PC-3 (cell line): ENCODE data around the gene SLC9A9. TPM values are rescaled to one million over a fixed set of nuclear protein-coding genes. Genes with fewer than 3 reads are reported as not detected.

Experiments
- ATAC-seq: fragments of 200-7000 bp; cut with Tn5 transposase; 2 replicates; pipeline ENCODE4 v1.9.1; 2020; ENCODE audit warnings: mild to moderate bottlenecking, moderate library complexity
- BruUV-seq: library from RNA; stranded (reverse); fragments of 400-500 nt; replicated peaks from 2 replicates; lab custom pipeline; 2021; lab: Mats Ljungman, UMichigan
- CTCF ChIA-PET: fragments of 300-600 bp; sonication (Branson Sonifier 250); formaldehyde crosslinking; loops from one replicate; lab custom pipeline; 2022; ENCODE audit warnings: antibody characterized with exemption; lab: Charles Lee
- POLR2A ChIA-PET: fragments of 300-600 bp; sonication (Branson Sonifier 250); formaldehyde crosslinking; loops from one replicate; lab custom pipeline; 2022; ENCODE audit warnings: antibody characterized with exemption; ENCODE audit not compliant: unreplicated experiment; lab: Charles Lee
- DNase-seq: peaks from one replicate; pipeline ENCODE4 v3.0.0-alpha.2; 2015
- H2AFZ ChIP-seq: fragments of 300-600 bp; sonication (generic); 2 replicates; pipeline ENCODE4 v1.6.0; 2016; ENCODE audit warnings: antibody characterized with exemption, low read length
- H3F3A ChIP-seq: fragments of 300-600 bp; sonication (generic); one replicate; pipeline ENCODE4 v1.6.0; 2017; ENCODE audit warnings: antibody characterized with exemption, low read length, control low read depth, mild to moderate bottlenecking; ENCODE audit not compliant: unreplicated experiment
- H3K27ac ChIP-seq: fragments of 300-600 bp; sonication (generic); 2 replicates; pipeline ENCODE4 v1.5.1; 2016; ENCODE audit warnings: mild to moderate bottlenecking, low read length
- H3K27me3 ChIP-seq: fragments of 300-600 bp; sonication (generic); 2 replicates; pipeline ENCODE4 v1.6.1; 2016; ENCODE audit warnings: low read length, mixed read lengths
- H3K36me3 ChIP-seq: fragments of 300-600 bp; sonication (generic); 2 replicates; pipeline ENCODE4 v1.6.1; 2016; ENCODE audit warnings: low read depth, mixed run types, low read length, mixed read lengths
- H3K4me1 ChIP-seq: fragments of 300-600 bp; sonication (generic); 2 replicates; pipeline ENCODE4 v1.5.1; 2016; ENCODE audit warnings: low read length; ENCODE audit not compliant: insufficient read depth
- H3K4me2 ChIP-seq: fragments of 300-600 bp; sonication (generic); 2 replicates; pipeline ENCODE4 v1.6.0; 2016; ENCODE audit warnings: low read length
- H3K4me3 ChIP-seq: fragments of 300-600 bp; sonication (generic); 2 replicates; pipeline ENCODE4 v1.5.1; 2016; ENCODE audit warnings: mild to moderate bottlenecking, low read length, mixed read lengths
- H3K79me2 ChIP-seq: fragments of 300-600 bp; sonication (generic); 2 replicates; pipeline ENCODE4 v1.6.1; 2017; ENCODE audit warnings: low read length, mixed read lengths
- H3K9ac ChIP-seq: fragments of 300-600 bp; sonication (generic); 2 replicates; pipeline ENCODE4 v1.6.0; 2016; ENCODE audit warnings: mild to moderate bottlenecking, low read length
- H3K9me2 ChIP-seq: fragments of 300-600 bp; sonication (generic); replicated peaks from 2 replicates; pipeline ENCODE4 v1.6.1; 2016; ENCODE audit warnings: mixed run types, low read length, mixed read lengths
- H3K9me3 ChIP-seq: fragments of 300-600 bp; sonication (generic); 2 replicates; pipeline ENCODE4 v1.6.1; 2016; ENCODE audit warnings: low read length, mixed read lengths
- H4K20me1 ChIP-seq: fragments of 300-600 bp; sonication (generic); 2 replicates; pipeline ENCODE4 v1.6.1; 2016; ENCODE audit warnings: low read length, mixed read lengths
- CTCF ChIP-seq: fragments of 300-600 bp; sonication (generic); conservative IDR thresholded peaks from 2 replicates; pipeline ENCODE4 v1.5.1; 2017; ENCODE audit warnings: antibody characterized with exemption, low read depth, mild to moderate bottlenecking, low read length
- EZH2 ChIP-seq: fragments of 300-600 bp; sonication (generic); IDR thresholded peaks from one replicate; pipeline ENCODE4 v1.6.1; 2017; ENCODE audit warnings: antibody characterized with exemption, mild to moderate bottlenecking, low read length; ENCODE audit not compliant: unreplicated experiment
- EZH2phosphoT487 ChIP-seq: fragments of 300-600 bp; sonication (generic); IDR thresholded peaks from 2 replicates; pipeline ENCODE4 v1.6.1; 2018; ENCODE audit warnings: mild to moderate bottlenecking, antibody characterized with exemption, low read length, borderline replicate concordance
- intact Hi-C: fragments of 100-400 bp; cut with micrococcal nuclease; formaldehyde crosslinking; loops from 2 replicates; pipeline ENCODE4 v1.9.0; 2023
- total RNA-seq: library from RNA; depleted of rRNA; stranded (reverse); fragments of >200 nt; gene quantifications from 2 replicates; pipeline ENCODE4 v1.2.3, GENCODE V29; 2014

Gene SLC9A9
- total RNA-seq, 1 experiment from 2014 or later: 0.07 TPM

GRCh38 chr3:143753456-143753855, 94.8 kb downstream of the SLC9A9 start:
- Histone ChIP-seq H3K4me1 (no peaks in the 10 kb centered on the region), H3K4me2 (no peak overlapping the region), H3K27me3 (no peaks in the 10 kb centered on the region), H3K9me2 (no peaks in the 10 kb centered on the region), H3F3A (no peaks in the 10 kb centered on the region), H3K4me3 (no peak overlapping the region), H3K9me3 (no peaks in the 10 kb centered on the region), H3K9ac (no peak overlapping the region), H3K36me3 (no peaks in the 10 kb centered on the region), H2AFZ (no peak overlapping the region), H3K79me2 (no peaks in the 10 kb centered on the region), H3K27ac (no peak overlapping the region), H4K20me1 (no peaks in the 10 kb centered on the region)
- CTCF ChIA-PET: interaction anchor here (0.8 to 0.9 kb wide), 2 partner anchors 79 to 83 kb away, joined by 3 read pairs; no protein-coding TSS in a partner anchor
- POLR2A ChIA-PET: no interaction called here
- intact Hi-C loops: no loop called here
- ATAC-seq: no peak; the same call in 1 of the 2 replicates
- TF ChIP-seq EZH2phosphoT487: no peak
- no TSS peak for BruUV-seq
- DNase-seq: no peak

GRCh38 chr3:143753006-143753405, 95.3 kb downstream of the SLC9A9 start:
- ATAC-seq: no peak
- POLR2A ChIA-PET: no interaction called here
- BruUV-seq: no TSS peak
- Histone ChIP-seq H3K9me3 (no peaks in the 10 kb centered on the region), H3F3A (no peaks in the 10 kb centered on the region), H3K4me1 (no peaks in the 10 kb centered on the region), H4K20me1 (no peaks in the 10 kb centered on the region), H3K9ac (no peak overlapping the region), H3K36me3 (no peaks in the 10 kb centered on the region), H3K4me2 (no peak overlapping the region), H3K9me2 (no peaks in the 10 kb centered on the region), H3K79me2 (no peaks in the 10 kb centered on the region), H3K27ac (no peak overlapping the region), H3K4me3 (no peak overlapping the region), H3K27me3 (no peaks in the 10 kb centered on the region), H2AFZ (no peak overlapping the region)
- DNase-seq: no peak
- CTCF ChIA-PET: interaction anchor here (0.6 to 0.9 kb wide), 3 partner anchors 73 to 82 kb away, joined by 3 read pairs; no protein-coding TSS in a partner anchor
- intact Hi-C loops: no loop called here
- TF ChIP-seq CTCF (no peak), EZH2phosphoT487 (no peak), EZH2 (no peak)

GRCh38 chr3:143751643-143752178, 96.6 kb downstream of the SLC9A9 start:
- ATAC-seq (no peak), DNase-seq (no peak)
- no TSS peak for BruUV-seq
- no peak overlapping the region for H3K27ac ChIP-seq
- H3K36me3 ChIP-seq: no peaks in the 10 kb centered on the region
- POLR2A ChIA-PET: no interaction called here
- no peak overlapping the region for H2AFZ ChIP-seq
- intact Hi-C loops: no loop called here
- no peak overlapping the region for H3K4me3 ChIP-seq
- CTCF ChIA-PET: no interaction called here
- H3K79me2 ChIP-seq: no peaks in the 10 kb centered on the region
- H3K4me1 ChIP-seq: no peaks in the 10 kb centered on the region
- H3K4me2 ChIP-seq: no peak overlapping the region
- H3K27me3 ChIP-seq: no peaks in the 10 kb centered on the region
- no peaks in the 10 kb centered on the region for H3K9me3 ChIP-seq
- no peaks in the 10 kb centered on the region for H3K9me2 ChIP-seq
- H3F3A ChIP-seq: no peaks in the 10 kb centered on the region
- no peaks in the 10 kb centered on the region for H4K20me1 ChIP-seq
- H3K9ac ChIP-seq: no peak overlapping the region
- TF ChIP-seq EZH2 (no peak), EZH2phosphoT487 (no peak), CTCF (no peak)
